Mucosa of descending colon (tissue), 3 donors: ENCODE results near the gene LHPP. TPM values are rescaled to one million over a fixed set of nuclear protein-coding genes. Genes with fewer than 3 reads are reported as not detected.

ENCODE experiments used
- ATAC-seq: fragments of 200-7000 bp; cut with Tn5 transposase; one replicate; pipeline ENCODE4 v1.9.1; 2020; ENCODE audit warnings: mild to moderate bottlenecking, moderate library complexity
- DNase-seq, 3 donors: peaks; one replicate each; pipeline ENCODE4 v3.0.0-alpha.2; 2020
- H3K36me3 ChIP-seq: fragments of 200-600 bp; one replicate; pipeline ENCODE4 v1.8.0; 2021; ENCODE audit warnings: low read depth, mild to moderate bottlenecking
- H3K4me1 ChIP-seq: fragments of 200-600 bp; one replicate; pipeline ENCODE4 v1.8.0; 2021; ENCODE audit warnings: low read depth, mild to moderate bottlenecking
- H3K4me3 ChIP-seq: fragments of 200-600 bp; one replicate; pipeline ENCODE4 v1.8.0; 2021; ENCODE audit warnings: mild to moderate bottlenecking
- H3K9me3 ChIP-seq: fragments of 200-600 bp; one replicate; pipeline ENCODE4 v1.8.0; 2021; ENCODE audit warnings: mild to moderate bottlenecking
- intact Hi-C, 2 donors: fragments of 100-400 bp; cut with DNase I in 1 of 2; cut with micrococcal nuclease in 1 of 2; formaldehyde crosslinking; loops; one replicate each; pipeline versions ENCODE4 v1.11.0 to v1.11.1; 2022; cut with DNase I, micrococcal nuclease
- total RNA-seq, 3 donors: library from RNA; stranded (reverse); fragmentation: NEBNext Ultra II Directional in 2 of 3; extraction: Animal tissue kit (Norgen Biotek cat#: 25700) in 2 of 3; gene quantifications; one replicate each; pipeline versions ENCODE4 v1.2.1 to v1.2.4, GENCODE V29; 2021 to 2023
- TF ChIP-seq, protein P1 (sequence below): fragments of 200-600 bp; IDR thresholded peaks from one replicate; pipeline ENCODE4 v1.8.0; 2022; ENCODE audit warnings: antibody characterized with exemption, mild to moderate bottlenecking
- donor health status: DM: no; HTN: no; CAD: no; lungs with moderate emphysema.
- donor health status: DM: no; HTN: no; CAD: no.
- donor health status: DM: no; HTN: yes; CAD: no.

The LHPP gene
- total RNA-seq, 3 donors from 2014 or later = 19.7 to 46.7 (median 26.5) TPM

DNA sequence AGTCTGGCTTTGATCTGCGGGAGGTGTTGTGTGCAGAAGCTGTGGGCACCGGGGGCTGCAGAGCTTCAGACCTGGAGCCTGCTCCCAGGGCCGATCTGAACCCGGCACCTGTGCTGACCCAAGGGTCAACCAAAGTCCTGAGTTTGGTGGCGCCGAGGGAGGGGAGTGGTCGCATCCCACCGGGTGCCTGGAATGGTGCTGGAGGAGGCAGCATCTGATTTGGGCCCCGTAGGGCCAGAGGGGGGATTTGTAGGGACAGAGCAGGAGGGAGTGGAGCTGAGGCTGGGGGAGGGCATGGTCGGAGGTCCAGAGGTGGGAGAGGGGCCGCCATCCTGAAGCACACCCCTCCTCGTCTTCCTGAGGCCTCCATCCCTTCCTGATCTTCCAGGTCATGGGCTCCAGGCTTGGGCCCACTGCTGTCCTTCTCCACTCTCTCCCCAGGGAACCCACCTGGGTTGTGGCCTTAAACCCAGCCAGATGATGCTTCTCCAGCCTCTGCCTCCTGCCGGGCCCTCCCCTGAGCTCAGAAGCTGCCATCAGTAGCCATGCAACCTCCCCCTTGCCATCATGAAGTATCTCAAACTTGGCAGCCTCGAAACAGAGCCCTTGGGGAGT, 112.9 kb downstream of the LHPP start:
- ATAC-seq = no peak
- Histone ChIP-seq H3K36me3 (no peaks in the 10 kb centered on the region), H3K4me1 (no peaks in the 10 kb centered on the region), H3K9me3 (no peaks in the 10 kb centered on the region), H3K4me3 (no peak overlapping the region)
- TF ChIP-seq, protein P1, sequence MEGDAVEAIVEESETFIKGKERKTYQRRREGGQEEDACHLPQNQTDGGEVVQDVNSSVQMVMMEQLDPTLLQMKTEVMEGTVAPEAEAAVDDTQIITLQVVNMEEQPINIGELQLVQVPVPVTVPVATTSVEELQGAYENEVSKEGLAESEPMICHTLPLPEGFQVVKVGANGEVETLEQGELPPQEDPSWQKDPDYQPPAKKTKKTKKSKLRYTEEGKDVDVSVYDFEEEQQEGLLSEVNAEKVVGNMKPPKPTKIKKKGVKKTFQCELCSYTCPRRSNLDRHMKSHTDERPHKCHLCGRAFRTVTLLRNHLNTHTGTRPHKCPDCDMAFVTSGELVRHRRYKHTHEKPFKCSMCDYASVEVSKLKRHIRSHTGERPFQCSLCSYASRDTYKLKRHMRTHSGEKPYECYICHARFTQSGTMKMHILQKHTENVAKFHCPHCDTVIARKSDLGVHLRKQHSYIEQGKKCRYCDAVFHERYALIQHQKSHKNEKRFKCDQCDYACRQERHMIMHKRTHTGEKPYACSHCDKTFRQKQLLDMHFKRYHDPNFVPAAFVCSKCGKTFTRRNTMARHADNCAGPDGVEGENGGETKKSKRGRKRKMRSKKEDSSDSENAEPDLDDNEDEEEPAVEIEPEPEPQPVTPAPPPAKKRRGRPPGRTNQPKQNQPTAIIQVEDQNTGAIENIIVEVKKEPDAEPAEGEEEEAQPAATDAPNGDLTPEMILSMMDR = no peak
- intact Hi-C loops = no loop called here
- peak in 1 of 3 donors; percentile 15 for DNase-seq

DNA sequence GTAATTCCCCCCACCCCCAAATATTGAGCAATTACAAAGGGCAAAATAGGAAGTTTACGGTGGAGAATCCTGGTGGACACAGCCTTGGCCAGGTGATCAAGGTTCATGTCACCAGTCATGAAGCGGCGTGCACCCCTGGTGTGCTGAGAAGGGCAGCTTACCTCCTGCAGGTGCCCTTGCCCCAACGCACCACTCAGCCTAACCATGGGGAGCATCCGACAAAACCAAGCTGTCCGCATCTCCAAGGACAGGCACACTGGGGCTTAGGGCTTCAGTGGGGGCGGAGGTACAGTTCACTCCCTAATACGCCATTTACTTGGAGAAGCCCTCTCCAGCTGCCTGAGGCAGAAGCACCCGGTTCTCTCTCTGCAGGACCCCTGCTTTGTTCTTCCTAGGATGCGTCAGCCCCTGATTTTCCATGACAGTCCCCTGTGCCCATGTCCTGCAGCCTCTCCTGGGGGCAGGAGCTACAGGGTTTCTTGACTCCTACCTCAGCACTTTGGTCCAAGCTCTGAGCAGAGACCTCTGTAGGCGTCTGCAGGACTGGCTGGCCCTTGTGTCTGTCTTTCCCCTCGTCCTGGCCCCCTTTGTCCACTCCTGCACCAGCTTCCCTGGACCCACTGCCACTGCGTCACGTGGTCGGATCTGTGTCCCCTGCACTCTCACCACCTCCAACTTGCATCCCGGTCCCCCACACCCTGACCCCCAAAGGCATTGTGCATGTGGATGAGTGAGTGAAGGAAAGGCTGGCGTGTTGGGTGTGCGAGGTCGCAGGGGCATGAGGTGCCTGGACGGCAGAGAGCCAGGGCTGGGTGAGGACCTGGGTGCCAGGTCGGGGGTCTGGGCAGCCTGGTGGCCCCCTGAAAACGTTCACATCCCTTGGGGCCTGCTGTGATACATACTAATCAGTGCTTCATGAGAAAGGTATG, 113.7 kb downstream of the LHPP start:
- no peaks in the 10 kb centered on the region for H3K36me3 ChIP-seq
- H3K9me3 ChIP-seq = no peaks in the 10 kb centered on the region
- no peaks in the 10 kb centered on the region for H3K4me1 ChIP-seq
- DNase-seq (peak in 1 of 3 donors; percentile 12), ATAC-seq (peak; percentile 15)
- H3K4me3 ChIP-seq = no peak overlapping the region
- TF ChIP-seq, protein P1 = no peak
- intact Hi-C loops = no loop called here

DNA sequence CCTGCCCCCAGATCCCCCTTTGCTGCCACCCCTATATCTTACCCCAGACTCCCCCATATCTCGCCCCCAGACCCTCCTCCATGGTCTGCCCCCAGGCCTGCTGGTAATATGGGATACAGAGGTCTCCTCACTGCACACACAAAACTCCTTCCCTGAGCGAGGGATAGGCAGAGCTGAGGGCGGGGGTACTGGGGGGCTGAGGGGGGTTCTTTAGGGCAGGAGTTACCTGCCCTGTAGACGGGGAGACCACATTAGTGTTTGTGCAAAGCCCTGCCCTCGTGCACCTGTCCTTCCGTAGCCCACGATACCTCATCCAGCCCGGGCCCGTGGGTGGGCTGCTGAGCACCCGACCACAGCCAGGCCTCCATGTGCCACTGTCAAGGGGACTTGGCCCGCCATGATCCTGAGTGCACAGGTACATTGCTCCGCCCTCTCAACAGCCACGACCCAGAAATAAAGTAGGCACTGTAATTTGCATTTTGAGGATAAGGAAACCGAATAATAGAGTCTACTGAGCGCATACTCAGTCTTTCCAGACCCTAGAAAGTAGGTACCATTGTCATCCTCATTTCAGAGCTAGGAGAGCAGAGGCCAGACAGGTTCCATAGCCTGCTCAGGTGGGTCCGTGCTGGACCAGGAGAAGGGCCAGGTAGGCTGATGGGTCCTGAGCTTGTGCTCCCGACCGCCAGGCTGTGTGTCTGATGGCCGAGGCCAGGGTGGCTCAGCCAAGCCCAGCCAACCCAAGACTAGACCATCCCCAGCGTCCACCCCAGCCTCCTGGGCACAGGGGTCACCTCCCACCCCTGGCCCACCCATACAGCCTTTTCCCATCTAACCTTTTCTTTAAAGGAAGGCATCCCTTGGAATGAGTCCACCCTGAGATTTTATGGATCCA, 115.2 kb downstream of the LHPP start:
- ATAC-seq (no peak), DNase-seq (no peak)
- no peak overlapping the region for H3K4me3 ChIP-seq
- no peaks in the 10 kb centered on the region for H3K9me3 ChIP-seq
- TF ChIP-seq, protein P1 = no peak
- no peaks in the 10 kb centered on the region for H3K4me1 ChIP-seq
- no peaks in the 10 kb centered on the region for H3K36me3 ChIP-seq
- intact Hi-C loops = no loop called here

DNA sequence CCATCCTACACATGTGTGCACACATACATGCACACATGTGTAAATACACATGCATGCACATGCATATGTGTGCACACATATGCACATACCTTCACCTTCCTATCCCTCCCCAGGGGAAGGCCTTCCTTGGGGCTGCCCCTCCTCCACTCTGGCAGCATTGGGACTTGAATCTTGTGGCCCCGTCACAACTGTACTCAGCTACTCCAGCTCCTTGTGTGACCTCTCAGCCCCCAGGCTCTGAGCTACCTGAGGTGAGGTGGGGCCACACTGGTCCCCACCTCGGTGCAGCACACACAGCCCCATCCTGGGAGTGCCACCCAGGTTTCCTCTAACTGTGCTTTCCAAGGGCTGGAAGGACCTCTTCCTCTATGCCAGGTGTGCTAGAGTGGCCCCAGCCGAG, 116.0 kb downstream of the LHPP start:
- ATAC-seq = no peak
- no peaks in the 10 kb centered on the region for H3K9me3 ChIP-seq

More for the DNA sequence above, 116.0 kb downstream of the LHPP start:
- Histone ChIP-seq H3K4me1 (no peaks in the 10 kb centered on the region), H3K4me3 (no peak overlapping the region), H3K36me3 (no peaks in the 10 kb centered on the region)
- DNase-seq = no peak
- TF ChIP-seq, protein P1 = no peak
- intact Hi-C loops = no loop called here
